Amygdala (tissue), 56 donors: ENCODE data around the gene FOXP1.

Experiments
- DNase-seq, 56 donors: peaks; one replicate each; lab custom pipeline; 2025; lab: John Stamatoyannopoulos, UW

FOXP1 gene

DNA sequence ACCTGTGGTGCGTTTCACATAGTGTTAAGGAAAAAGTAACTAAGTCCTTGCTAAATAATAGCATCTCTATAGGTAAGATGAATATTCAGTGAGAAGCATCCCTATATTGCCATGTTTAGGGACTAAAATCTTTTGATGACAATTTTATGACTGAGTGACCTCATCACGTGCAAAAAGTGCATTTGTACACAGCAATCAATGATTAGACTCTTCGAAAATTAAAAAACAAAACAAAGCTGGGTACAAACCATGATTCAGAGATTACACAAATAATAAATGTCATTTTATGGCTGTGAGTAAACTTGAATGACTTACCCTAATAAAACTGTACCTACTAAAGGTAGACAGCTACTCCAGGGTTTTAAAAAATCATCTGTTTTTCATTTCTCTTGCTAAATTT is 505.3 kb downstream of the FOXP1 start:
- no peak for DNase-seq

GRCh38 chr3:71077070-71077469 is 506.5 kb downstream of the FOXP1 start:
- DNase-seq: no peak

DNA sequence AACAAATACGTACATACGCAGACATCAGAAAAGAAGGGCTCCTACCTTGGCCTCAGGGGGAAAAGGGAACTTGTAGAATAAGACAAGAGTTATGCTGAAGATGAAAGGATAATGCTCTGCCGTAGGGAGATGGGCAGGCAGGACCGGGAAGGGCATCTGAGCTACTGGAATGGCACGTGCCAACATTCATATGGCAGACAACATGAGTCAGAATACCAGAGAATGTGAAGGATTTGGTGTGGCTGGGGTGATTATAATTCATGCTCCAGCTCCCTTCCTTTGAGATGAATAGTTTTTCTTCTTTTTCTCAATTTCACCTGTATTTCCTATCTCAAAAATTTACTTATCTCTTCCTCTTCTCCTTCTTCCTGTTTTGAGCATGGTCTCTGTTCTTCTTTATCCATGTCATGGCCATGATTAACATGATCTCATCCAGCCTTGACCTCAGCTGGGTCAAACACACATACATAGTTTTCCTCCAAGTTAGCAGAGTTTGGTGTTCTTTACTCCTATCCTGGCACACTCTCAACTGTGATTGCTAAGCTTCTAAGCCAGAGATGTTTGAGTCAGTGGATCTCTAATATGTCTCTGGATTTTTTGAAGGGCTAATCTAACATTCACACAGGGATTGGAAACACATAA is 507.0 kb downstream of the FOXP1 start:
- DNase-seq: no peak

DNA sequence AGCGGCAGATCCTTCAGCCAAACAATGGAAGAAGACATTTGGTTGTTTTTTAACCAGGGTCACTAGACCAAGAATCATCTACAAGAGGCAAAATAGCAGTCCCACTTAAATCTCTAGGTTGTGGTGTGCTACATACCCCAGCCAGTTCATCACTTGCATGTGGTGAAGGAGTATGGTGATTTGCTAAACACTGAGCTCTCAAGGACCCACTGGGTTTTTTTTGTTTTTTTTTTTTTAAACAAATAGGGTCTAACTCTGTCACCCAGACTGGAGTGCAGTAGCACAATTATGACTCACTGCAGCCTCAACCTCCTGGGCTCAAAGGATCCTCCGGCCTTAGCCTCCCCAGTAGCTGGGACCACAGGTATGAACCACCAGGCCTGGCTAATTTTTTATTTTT is 508.0 kb downstream of the FOXP1 start:
- no peak for DNase-seq

GRCh38 chr3:71074423-71074822 is 509.1 kb downstream of the FOXP1 start:
- DNase-seq: no peak

- no peak for DNase-seq
Observed at GRCh38 chr3:71072986-71073385, 510.5 kb downstream of the FOXP1 start.

DNA sequence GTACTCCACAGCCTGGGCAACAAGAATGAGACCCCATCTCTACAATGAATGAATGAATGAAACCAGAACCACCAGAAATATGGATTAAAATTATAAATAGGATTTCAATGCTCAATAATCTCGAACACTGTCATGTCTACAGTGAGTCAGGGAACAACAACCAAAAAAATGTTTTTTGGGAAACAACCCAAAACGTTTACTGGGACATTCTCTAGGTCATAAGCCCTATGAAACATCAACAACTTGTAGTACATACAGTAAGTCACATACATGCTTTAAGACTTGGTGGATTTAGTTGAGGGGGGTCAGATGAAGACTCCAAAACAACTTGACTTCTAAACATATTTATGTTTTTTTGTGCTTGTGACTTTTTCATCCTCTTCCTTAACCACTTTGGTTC is 511.2 kb downstream of the FOXP1 start:
- no peak for DNase-seq

- no peak for DNase-seq
Observed at GRCh38 chr3:71070497-71071463, 512.7 kb downstream of the FOXP1 start.

DNA sequence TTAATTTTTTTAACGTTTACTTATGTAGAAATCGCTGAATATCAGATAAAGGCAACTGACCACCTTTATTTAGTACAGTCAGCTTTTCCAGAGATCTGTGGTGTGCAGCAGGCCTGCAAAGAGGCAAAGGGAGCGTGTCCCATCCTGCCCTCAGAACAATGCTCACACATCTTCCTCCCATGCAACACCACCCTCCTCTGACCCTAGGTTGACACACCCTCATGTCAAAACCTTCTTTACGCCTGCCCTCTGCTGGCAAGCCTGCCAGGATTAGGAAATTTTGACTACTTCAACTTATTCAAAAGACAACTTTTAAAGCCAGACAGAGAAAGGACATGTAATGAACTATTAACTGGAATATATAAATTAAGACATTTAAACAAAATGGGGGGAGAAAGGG is 513.7 kb downstream of the FOXP1 start:
- peak in 27 of 56 donors; percentile 4 to 73 (median 24) for DNase-seq

GRCh38 chr3:71067977-71068654 is 515.4 kb downstream of the FOXP1 start:
- DNase-seq: no peak

DNA sequence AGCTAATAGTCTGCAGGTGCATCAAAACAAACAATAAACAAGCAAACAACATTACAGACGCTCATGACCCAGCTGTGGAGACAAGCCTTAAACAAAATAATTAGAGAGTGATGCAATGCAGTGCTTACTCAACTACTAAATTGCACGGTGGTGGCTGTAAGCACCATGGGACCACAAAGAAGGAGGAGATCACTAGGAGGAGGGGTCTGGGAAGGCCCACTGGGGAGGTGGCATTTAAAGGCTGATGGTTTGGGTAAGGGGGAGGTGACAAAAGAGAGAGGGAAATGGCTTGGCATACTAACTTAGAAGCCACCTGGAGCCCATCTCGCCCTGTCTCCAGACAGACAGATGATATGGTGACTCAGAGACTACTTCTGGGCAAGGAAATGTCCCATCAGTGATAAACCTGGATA is 516.7 kb downstream of the FOXP1 start:
- DNase-seq: no peak

DNA sequence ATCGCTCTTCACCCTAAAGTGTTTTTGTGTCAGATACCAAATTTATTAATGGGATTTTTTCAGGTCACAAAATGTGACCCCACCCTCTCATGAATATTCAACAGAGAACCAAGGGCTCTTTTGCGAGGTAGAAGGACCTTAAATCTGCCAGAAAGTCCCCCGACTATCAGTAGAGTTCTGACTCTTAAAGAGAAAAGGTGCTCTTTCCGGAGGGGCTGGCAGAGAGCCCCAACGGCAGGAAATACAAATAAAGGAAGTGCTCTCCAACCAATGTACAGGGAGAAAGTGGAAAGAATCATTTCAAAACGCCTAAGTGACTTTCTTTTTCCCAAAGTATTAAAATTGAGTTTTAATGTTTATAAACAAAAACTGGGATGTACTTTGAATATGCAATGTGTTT is 517.2 kb downstream of the FOXP1 start:
- no peak for DNase-seq

- no peak for DNase-seq
Observed at GRCh38 chr3:71065764-71066013, 517.8 kb downstream of the FOXP1 start.

DNA sequence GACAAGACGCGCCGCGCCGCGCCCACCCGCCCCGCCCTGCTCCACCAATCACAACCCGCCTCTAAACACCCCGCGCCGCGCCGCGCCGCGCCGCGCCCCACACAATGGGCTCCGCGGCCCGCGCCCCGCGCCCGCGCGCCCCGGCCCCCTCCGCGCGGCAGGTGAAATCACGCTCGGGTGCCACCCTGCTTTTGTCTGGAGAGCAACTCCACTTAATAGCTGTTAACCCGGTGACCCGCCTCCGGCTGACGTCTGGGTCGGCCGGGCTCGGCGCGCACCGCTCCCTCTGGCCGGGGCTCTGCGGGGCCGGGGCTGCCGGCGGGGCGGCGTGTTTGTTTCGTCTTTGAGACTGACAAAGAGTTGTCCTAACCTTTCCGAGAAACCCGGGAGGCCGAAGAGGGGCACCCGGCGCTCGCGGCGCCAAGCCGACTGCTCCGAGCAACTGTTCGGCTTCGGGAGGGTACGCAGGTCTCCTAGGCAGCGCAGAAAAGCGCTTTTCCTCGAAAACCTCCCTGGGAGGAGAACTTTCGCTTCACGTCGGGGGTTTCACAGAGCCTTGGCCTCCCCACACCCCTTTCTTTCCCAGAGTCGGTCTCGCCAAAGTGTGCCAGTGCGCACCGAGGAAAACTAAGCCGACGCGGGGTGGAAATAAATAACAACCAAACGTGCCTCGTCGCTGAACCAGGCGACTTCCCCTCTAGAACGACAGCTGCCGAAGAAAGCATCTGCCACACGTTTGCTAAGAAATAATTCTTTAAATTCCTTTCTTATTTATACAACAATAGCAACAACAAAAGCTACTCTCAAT is 518.4 kb downstream of the FOXP1 start:
- peak in 42 of 56 donors; percentile 7 to 76 (median 54) for DNase-seq

DNA sequence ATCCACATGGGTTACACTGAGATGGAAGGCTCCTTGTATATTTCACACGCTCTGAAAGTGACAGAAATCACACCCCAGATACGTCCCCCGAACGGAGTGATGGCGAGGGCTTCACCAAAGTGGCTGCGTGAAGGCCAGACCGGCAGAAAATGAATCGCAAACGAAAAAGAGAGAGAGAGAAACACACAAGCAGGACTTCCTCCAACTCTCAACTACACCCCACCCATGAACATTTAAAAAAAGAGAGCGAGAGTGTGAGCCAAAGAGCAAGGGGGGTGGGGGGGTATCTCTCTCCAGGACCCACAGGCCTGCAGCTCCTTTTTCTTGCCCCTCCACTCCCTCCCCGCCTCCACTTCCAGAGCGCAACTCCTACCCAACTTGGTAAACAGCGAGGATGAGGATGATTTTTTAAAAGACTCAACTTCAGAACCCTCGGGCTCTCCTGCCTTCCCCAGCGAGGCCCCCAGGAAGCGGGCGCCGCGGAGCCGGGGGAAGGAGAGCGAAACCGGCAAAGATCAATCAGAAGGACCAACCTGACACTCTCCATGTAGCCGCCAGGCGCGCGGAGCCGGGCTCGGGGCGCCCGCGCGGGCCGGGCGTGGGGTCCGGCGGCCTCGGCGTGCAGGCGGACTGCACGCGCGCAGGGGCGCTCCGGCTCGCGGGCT is 519.1 kb downstream of the FOXP1 start:
- peak in 24 of 56 donors; percentile 11 to 76 (median 50) for DNase-seq

GRCh38 chr3:71063773-71064290 is 519.7 kb downstream of the FOXP1 start:
- DNase-seq: peak in 19 of 56 donors; percentile 11 to 59 (median 33)

DNA sequence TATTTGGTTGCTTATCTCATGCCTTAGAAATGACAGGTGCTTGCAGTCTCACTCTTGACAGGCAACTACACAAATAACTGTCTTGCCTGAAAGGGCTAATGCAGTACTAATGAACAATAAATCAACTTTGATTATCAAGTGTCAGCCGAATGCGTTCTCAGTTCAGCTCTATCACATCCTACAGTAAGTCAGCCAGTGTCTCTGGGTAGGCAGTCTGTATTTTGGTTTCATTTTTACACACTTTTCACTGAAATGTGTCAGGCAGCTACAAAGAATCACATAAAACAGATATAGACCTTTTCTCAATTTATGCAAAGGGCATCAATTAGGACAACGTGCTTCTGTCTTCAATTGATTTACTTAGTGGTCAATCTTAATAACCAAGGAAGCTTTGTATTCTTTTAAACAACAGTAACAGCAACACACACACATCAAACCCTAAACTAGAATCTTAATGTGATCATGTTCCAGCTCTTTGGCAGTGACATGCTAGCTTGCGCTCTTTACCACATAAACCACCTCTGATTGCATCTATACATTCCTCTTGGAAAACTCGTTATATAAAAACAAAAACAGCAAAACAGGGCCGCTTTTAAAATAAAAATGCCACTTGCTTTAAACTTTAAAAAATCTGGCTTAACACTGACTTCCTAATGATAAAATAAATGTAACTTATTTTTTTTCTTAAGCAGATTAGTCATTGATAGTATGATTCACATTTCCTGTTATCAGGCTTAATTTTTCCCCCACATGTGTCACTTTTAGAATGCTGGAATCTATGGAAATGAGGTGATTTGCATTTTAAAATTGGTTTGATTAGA is 520.4 kb downstream of the FOXP1 start:
- DNase-seq: no peak

DNA sequence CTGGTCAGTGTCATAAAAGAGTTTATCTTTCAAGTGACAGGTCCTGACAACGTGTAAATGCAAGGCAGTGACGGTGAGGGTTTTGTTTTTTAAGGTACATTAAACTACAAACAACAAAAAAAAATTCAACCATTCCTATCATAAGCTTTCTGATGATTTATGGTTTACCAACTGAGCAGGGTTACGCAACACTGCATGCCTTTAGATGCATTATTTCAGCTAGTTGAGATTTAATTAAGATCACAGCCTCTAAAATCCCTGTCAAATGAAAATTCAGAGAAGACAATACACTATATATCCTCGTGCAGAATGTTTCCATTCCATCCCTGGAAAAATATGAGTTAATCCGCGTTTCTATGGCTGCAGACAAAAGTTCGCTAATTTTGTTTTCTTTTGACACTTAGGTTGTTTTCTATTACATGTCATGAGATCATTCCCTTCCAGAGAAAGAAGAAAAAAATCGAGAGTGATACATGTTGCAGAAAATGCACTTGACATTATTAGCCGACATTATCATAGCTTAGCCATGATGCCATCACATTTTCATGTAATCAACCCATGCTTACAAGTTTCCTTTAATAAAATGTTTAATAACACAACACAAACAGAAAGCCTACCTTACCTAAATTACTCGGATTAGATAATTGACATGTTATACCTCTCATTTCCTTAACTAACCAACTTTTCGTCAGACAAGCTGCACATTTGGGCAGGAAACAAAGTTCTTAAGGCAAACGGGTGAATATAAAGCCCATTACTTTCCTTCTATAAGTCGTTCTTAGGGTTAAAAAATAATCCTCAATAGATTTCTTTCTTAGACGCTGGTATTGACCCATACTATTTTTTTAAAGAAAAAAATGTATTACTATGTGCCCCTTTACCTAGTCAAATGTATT is 521.2 kb downstream of the FOXP1 start:
- no peak for DNase-seq
